Activated gamma-delta T cell treated with anti-CD3 and anti-CD28 coated beads, Interleukin-2, amount 50 U/mL, for 16 hours (primary cell): ENCODE measurements around the gene RPL4.
A peak's percentile ranks its signal among the peaks of the same experiment; 100 is the strongest.
"Not testable (repeated sequence)": the region's sequence is repeated elsewhere in the genome, so short reads cannot be mapped to it uniquely, and the experiment has no call there.

Experiments
- DNase-seq: peaks from one replicate; pipeline ENCODE4 v3.0.0-alpha.2; 2020; ENCODE audit warnings: low read depth

The RPL4 gene

GRCh38 chr15:66491846-66492245, 12.8 kb downstream of the RPL4 start:
- no peak for DNase-seq

- no peak for DNase-seq
Measured at GRCh38 chr15:66489179-66489791, 15.4 kb downstream of the RPL4 start.

GRCh38 chr15:66488525-66488924, 16.1 kb downstream of the RPL4 start:
- DNase-seq = no peak

- no peak for DNase-seq
Measured at GRCh38 chr15:66486887-66487286, 17.8 kb downstream of the RPL4 start.

- no peak for DNase-seq
Measured at GRCh38 chr15:66484539-66485112, 20.0 kb downstream of the RPL4 start.

- no peak for DNase-seq
Measured at GRCh38 chr15:66483131-66483566, 21.5 kb downstream of the RPL4 start.

GRCh38 chr15:66482539-66482938, 22.1 kb downstream of the RPL4 start:
- DNase-seq = no peak

- no peak for DNase-seq
Measured at GRCh38 chr15:66481107-66481856, 23.4 kb downstream of the RPL4 start.

GRCh38 chr15:66480267-66480666, 24.4 kb downstream of the RPL4 start:
- no peak for DNase-seq

GRCh38 chr15:66477011-66477410, 27.6 kb downstream of the RPL4 start:
- DNase-seq = no peak

- no peak for DNase-seq
Measured at GRCh38 chr15:66476535-66476934, 28.1 kb downstream of the RPL4 start.

GRCh38 chr15:66474963-66475362, 29.7 kb downstream of the RPL4 start:
- DNase-seq = no peak

- DNase-seq = no peak
Measured at GRCh38 chr15:66474135-66474534, 30.5 kb downstream of the RPL4 start.

- DNase-seq = peak; percentile 25
Measured at GRCh38 chr15:66472176-66472999, 32.3 kb downstream of the RPL4 start.

- DNase-seq = not testable (repeated sequence)
Measured at GRCh38 chr15:66470825-66471224, 33.8 kb downstream of the RPL4 start.

GRCh38 chr15:66467162-66468040, 37.3 kb downstream of the RPL4 start:
- not testable (repeated sequence) for DNase-seq

- not testable (repeated sequence) for DNase-seq
Measured at GRCh38 chr15:66465294-66465693, 39.4 kb downstream of the RPL4 start.

GRCh38 chr15:66462627-66463026, 42.0 kb downstream of the RPL4 start:
- no peak for DNase-seq

- DNase-seq = no peak
Measured at GRCh38 chr15:66461917-66462316, 42.7 kb downstream of the RPL4 start.

GRCh38 chr15:66461294-66461693, 43.4 kb downstream of the RPL4 start:
- not testable (repeated sequence) for DNase-seq

GRCh38 chr15:66459818-66460615, 44.6 kb downstream of the RPL4 start:
- no peak for DNase-seq
